Measurements from ENCODE around the gene RBM47.
"Not testable (repeated sequence)": the region's sequence is repeated elsewhere in the genome, so short reads cannot be mapped to it uniquely, and the experiment has no call there.

RBM47 gene

GRCh38 chr4:40394236-40394635 is 235.4 kb downstream of the RBM47 start:
- no peak for DNase-seq (ENCODE audit: extremely low read depth, low read depth)
- TF ChIP-seq CTCF (IDR thresholded peaks at IDR 0.05; ENCODE audit: low read depth, low read length, missing control alignments), result no peak
- no peak overlapping the region for H3K4me3 ChIP-seq (replicated peaks; ENCODE audit: low read depth, low read length)

- not testable (repeated sequence) for DNase-seq (ENCODE audit: extremely low read depth, low read depth)
Observed at GRCh38 chr4:40392241-40392640, 237.4 kb downstream of the RBM47 start.

GRCh38 chr4:40389986-40390385 is 239.7 kb downstream of the RBM47 start:
- no peak overlapping the region for H3K4me3 ChIP-seq (replicated peaks; ENCODE audit: low read depth, low read length)
- no peak for DNase-seq (ENCODE audit: extremely low read depth, low read depth)
- TF ChIP-seq CTCF (IDR thresholded peaks at IDR 0.05; ENCODE audit: low read depth, low read length, missing control alignments), result no peak

More at GRCh38 chr4:40392241-40392640, 237.4 kb downstream of the RBM47 start:
- H3K4me3 ChIP-seq (replicated peaks; ENCODE audit: low read depth, low read length), result not testable (repeated sequence)

- H3K4me3 ChIP-seq (replicated peaks; ENCODE audit: low read depth, low read length), result no peak overlapping the region
- TF ChIP-seq CTCF (IDR thresholded peaks at IDR 0.05; ENCODE audit: low read depth, low read length, missing control alignments), result no peak
- no peak for DNase-seq (ENCODE audit: extremely low read depth, low read depth)
Observed at GRCh38 chr4:40388239-40388638, 241.4 kb downstream of the RBM47 start.

GRCh38 chr4:40380647-40381046 is 249.0 kb downstream of the RBM47 start:
- no peak overlapping the region for H3K4me3 ChIP-seq (replicated peaks; ENCODE audit: low read depth, low read length)
- no peak for DNase-seq (ENCODE audit: extremely low read depth, low read depth)
- TF ChIP-seq CTCF (IDR thresholded peaks at IDR 0.05; ENCODE audit: low read depth, low read length, missing control alignments), result no peak

- no peak for DNase-seq (ENCODE audit: extremely low read depth, low read depth)
- no peak overlapping the region for H3K4me3 ChIP-seq (replicated peaks; ENCODE audit: low read depth, low read length)
- TF ChIP-seq CTCF (IDR thresholded peaks at IDR 0.05; ENCODE audit: low read depth, low read length, missing control alignments), result no peak
Observed at GRCh38 chr4:40379248-40379647, 250.4 kb downstream of the RBM47 start.

GRCh38 chr4:40378619-40379018 is 251.0 kb downstream of the RBM47 start:
- DNase-seq (ENCODE audit: extremely low read depth, low read depth), result no peak
- no peak overlapping the region for H3K4me3 ChIP-seq (replicated peaks; ENCODE audit: low read depth, low read length)
- no peak for TF ChIP-seq CTCF (IDR thresholded peaks at IDR 0.05; ENCODE audit: low read depth, low read length, missing control alignments)

Data from HFF-Myc (cell line).